ENCODE data around the gene MAD1L1. TPM values are rescaled to one million over a fixed set of nuclear protein-coding genes. Genes with fewer than 3 reads are reported as not detected.

Gene MAD1L1
- total and polyA plus RNA-seq, 2 of the 4 experiments (the other 2 are of a cell fraction), result 29.0 to 40.9 TPM

GRCh38 chr7:2210551-2211258, 22.0 kb downstream of the MAD1L1 start:
- Histone ChIP-seq H2BK15ac (ENCODE audit: low read depth, low read length) (no peak overlapping the region), H3K79me1 (ENCODE audit: low read depth in 1 of 2, low read length in 2 of 2) (peaks cover 0 to 6% of the 10 kb centered on the region in 2 experiments; a peak in 1 of 4 replicates), H4K8ac (ENCODE audit: low read depth in 2 of 2, low read length in 2 of 2) (no peak overlapping the region), H3K36me3 (ENCODE audit: control insufficient read depth, insufficient read depth, low read length) (peaks cover 44% of the 10 kb centered on the region), H3K27ac (ENCODE audit: insufficient read depth, low read length) (no peak overlapping the region), H3K27me3 (ENCODE audit: control insufficient read depth, insufficient read depth, low read length) (no peaks in the 10 kb centered on the region), H3K4me1 (ENCODE audit: control insufficient read depth, insufficient read depth, low read length) (no peaks in the 10 kb centered on the region), H4K20me1 (ENCODE audit: insufficient read depth, low read length) (peaks cover 6% of the 10 kb centered on the region; the same call in 1 of the 2 replicates), H3K4me2 (ENCODE audit: low read depth, low read length) (no peak overlapping the region), H3K9me1 (ENCODE audit: insufficient read depth, low read length) (peaks cover 4% of the 10 kb centered on the region; the same call in 1 of the 2 replicates), H3K14ac (replicated peaks; ENCODE audit: low read depth, low read length) (no peak overlapping the region), H2BK5ac (ENCODE audit: low read depth, low read length, poor library complexity, severe bottlenecking) (no peak overlapping the region), H3K23ac (ENCODE audit: low read depth, low read length) (no peak overlapping the region), H2BK20ac (ENCODE audit: low read depth, low read length) (no peak overlapping the region), H3K56ac (ENCODE audit: extremely low read depth, insufficient read depth, low read length) (no peak overlapping the region), H2BK120ac (ENCODE audit: low read depth, low read length) (no peak overlapping the region), H4K5ac (ENCODE audit: low read depth, low read length) (no peak overlapping the region), H3K9me3 (ENCODE audit: control insufficient read depth, insufficient read depth, low read length) (no peaks in the 10 kb centered on the region), H2AK5ac (ENCODE audit: low read depth, low read length) (no peak overlapping the region), H2AFZ (replicated peaks; ENCODE audit: low read length, poor library complexity) (no peak overlapping the region), H3K4ac (ENCODE audit: low read depth, low read length) (no peak overlapping the region), H2AK9ac (replicated peaks; ENCODE audit: low read depth, low read length, poor library complexity) (peak overlapping the region; percentile 5), H3K4me3 (ENCODE audit: insufficient read depth, low read depth, low read length) (no peak overlapping the region), H3K9ac (ENCODE audit: low read depth, low read length) (no peak overlapping the region), H4K91ac (ENCODE audit: insufficient read depth, low read depth, low read length) (no peak overlapping the region), H3K18ac (ENCODE audit: low read depth, low read length) (no peak overlapping the region)
- in situ Hi-C loops (cut with MboI; ENCODE audit: low sequenced_read_pairs) (loop anchor here (10.0 kb wide), 1 partner anchor 556 kb away; no protein-coding TSS in a partner anchor), dilution Hi-C loops (cut with HindIII; ENCODE audit: low sequenced_read_pairs, unreplicated experiment) (no loop called here), intact Hi-C loops (cut with micrococcal nuclease) (no loop called here)
- TF ChIP-seq CTCF (conservative IDR thresholded peaks at IDR 0.05; ENCODE audit: low read depth, low read length), result no peak
- WGBS, 2 experiments (ENCODE audit: extremely low coverage in 2 of 2, insufficient read length in 1 of 2), result 89% methylated on average over 13 of the region's 30 CpGs; no CpG with 5 or more reads in 1 of the 2 experiments
- ATAC-seq (ENCODE audit: low read depth), result no peak
- DNase-seq, result no peak
- BruUV-seq (replicated peaks), result no TSS peak
- ChIA-PET POLR2A (ENCODE audit: unreplicated experiment) (no interaction called here), CTCF (no interaction called here)
